ENCODE results near the gene OR13A1.
"Not testable (repeated sequence)": the region's sequence is repeated elsewhere in the genome, so short reads cannot be mapped to it uniquely, and the experiment has no call there.

Gene OR13A1

GRCh38 chr10:45294681-45295080, 20.7 kb downstream of the OR13A1 start:
- FAIRE-seq (no peak), DNase-seq (ENCODE audit: extremely low spot score, insufficient read length, low read depth) (no peak)

- FAIRE-seq = no peak
- DNase-seq (ENCODE audit: extremely low spot score, insufficient read length, low read depth) = no peak
Measured at GRCh38 chr10:45286980-45287379, 28.4 kb downstream of the OR13A1 start.

- DNase-seq (ENCODE audit: extremely low spot score, insufficient read length, low read depth) = no peak
- FAIRE-seq = no peak
Measured at GRCh38 chr10:45282061-45282460, 33.3 kb downstream of the OR13A1 start.

- FAIRE-seq (no peak), DNase-seq (ENCODE audit: extremely low spot score, insufficient read length, low read depth) (no peak)
Measured at GRCh38 chr10:45280113-45280760, 35.2 kb downstream of the OR13A1 start.

GRCh38 chr10:45279682-45280081, 35.7 kb downstream of the OR13A1 start:
- no peak for FAIRE-seq

GRCh38 chr10:45278860-45279498, 36.4 kb downstream of the OR13A1 start:
- FAIRE-seq (no peak), DNase-seq (ENCODE audit: extremely low spot score, insufficient read length, low read depth) (no peak)

More at GRCh38 chr10:45279682-45280081, 35.7 kb downstream of the OR13A1 start:
- DNase-seq (ENCODE audit: extremely low spot score, insufficient read length, low read depth) = no peak

GRCh38 chr10:45276146-45276545, 39.3 kb downstream of the OR13A1 start:
- DNase-seq (ENCODE audit: extremely low spot score, insufficient read length, low read depth); FAIRE-seq: not testable (repeated sequence)

- FAIRE-seq (no peak), DNase-seq (ENCODE audit: extremely low spot score, insufficient read length, low read depth) (no peak)
Measured at GRCh38 chr10:45274364-45274763, 41.0 kb downstream of the OR13A1 start.

- FAIRE-seq; DNase-seq (ENCODE audit: extremely low spot score, insufficient read length, low read depth): not testable (repeated sequence)
Measured at GRCh38 chr10:45267777-45268176, 47.6 kb downstream of the OR13A1 start.

- DNase-seq (ENCODE audit: extremely low spot score, insufficient read length, low read depth) = no peak
- FAIRE-seq = no peak
Measured at GRCh38 chr10:45265996-45266395, 49.4 kb downstream of the OR13A1 start.

- no peak for FAIRE-seq
- DNase-seq (ENCODE audit: extremely low spot score, insufficient read length, low read depth) = no peak
Measured at GRCh38 chr10:45261946-45262345, 53.5 kb downstream of the OR13A1 start.

GRCh38 chr10:45261243-45261775, 54.1 kb downstream of the OR13A1 start:
- DNase-seq (ENCODE audit: extremely low spot score, insufficient read length, low read depth) (no peak), FAIRE-seq (no peak)

- FAIRE-seq; DNase-seq (ENCODE audit: extremely low spot score, insufficient read length, low read depth): not testable (repeated sequence)
Measured at GRCh38 chr10:45260635-45261034, 54.8 kb downstream of the OR13A1 start.

GRCh38 chr10:45259786-45260495, 55.5 kb downstream of the OR13A1 start:
- not testable (repeated sequence) for DNase-seq (ENCODE audit: extremely low spot score, insufficient read length, low read depth)

GRCh38 chr10:45257600-45257999, 57.8 kb downstream of the OR13A1 start:
- no peak for DNase-seq (ENCODE audit: extremely low spot score, insufficient read length, low read depth)
- no peak for FAIRE-seq

More at GRCh38 chr10:45259786-45260495, 55.5 kb downstream of the OR13A1 start:
- not testable (repeated sequence) for FAIRE-seq

- FAIRE-seq (no peak), DNase-seq (ENCODE audit: extremely low spot score, insufficient read length, low read depth) (no peak)
Measured at GRCh38 chr10:45256246-45256645, 59.2 kb downstream of the OR13A1 start.

- no peak for FAIRE-seq
- no peak for DNase-seq (ENCODE audit: extremely low spot score, insufficient read length, low read depth)
Measured at GRCh38 chr10:45255706-45256105, 59.7 kb downstream of the OR13A1 start.

- DNase-seq (ENCODE audit: extremely low spot score, insufficient read length, low read depth) = no peak
- no peak for FAIRE-seq
Measured at GRCh38 chr10:45254892-45255291, 60.5 kb downstream of the OR13A1 start.

GRCh38 chr10:45253183-45253914, 62.1 kb downstream of the OR13A1 start:
- FAIRE-seq = peak; percentile 57
- DNase-seq (ENCODE audit: extremely low spot score, insufficient read length, low read depth) = no peak

Measured in GM18507 (cell line).